Fibroblast of lung (primary cell): ENCODE results near the gene APOB. TPM values are rescaled to one million over a fixed set of nuclear protein-coding genes. Genes with fewer than 3 reads are reported as not detected.

Source experiments
- DNase-seq, 2 donors: peaks; one replicate each; pipeline versions ENCODE4 v3.0.0 to v3.0.0-alpha.2; 2010; ENCODE audit warnings: low read depth in 2 of 2
- H2AFZ ChIP-seq: 2 replicates; pipeline ENCODE4 v1.5.1; 2012; ENCODE audit warnings: low read length, control low read depth, inconsistent platforms
- H3K27ac ChIP-seq: 2 replicates; pipeline ENCODE4 v1.5.1; 2011; ENCODE audit warnings: low read length, control low read depth; ENCODE audit not compliant: insufficient read depth
- H3K27me3 ChIP-seq: 2 replicates; pipeline ENCODE4 v1.5.1; 2011; ENCODE audit warnings: mild to moderate bottlenecking, low read length; ENCODE audit not compliant: control insufficient read depth, insufficient read depth
- H3K36me3 ChIP-seq: 2 replicates; pipeline ENCODE4 v1.5.1; 2011; ENCODE audit warnings: low read length; ENCODE audit not compliant: control insufficient read depth, insufficient read depth
- H3K4me1 ChIP-seq: 2 replicates; pipeline ENCODE4 v1.5.1; 2011; ENCODE audit warnings: low read length; ENCODE audit not compliant: control insufficient read depth, insufficient read depth; ENCODE audit errors: extremely low read depth
- H3K4me2 ChIP-seq: 2 replicates; pipeline ENCODE4 v1.5.1; 2011; ENCODE audit warnings: low read length, control low read depth; ENCODE audit not compliant: insufficient read depth; ENCODE audit errors: extremely low read depth
- H3K4me3 ChIP-seq, 4 experiments: fragments of 200-600 bp in 1 of 4; sonication (generic) in 1 of 4; replicated peaks in 1 of 4; 2 replicates each; pipeline ENCODE4 v1.5.1; 2011 to 2016; ENCODE audit warnings: low read length in 4 of 4, low read depth in 3 of 4, mild to moderate bottlenecking in 3 of 4, control low read depth in 2 of 4, inconsistent platforms in 1 of 4, mixed read lengths in 1 of 4; ENCODE audit not compliant: insufficient read depth in 1 of 4; ENCODE audit errors: control extremely low read depth in 1 of 4
- H3K79me2 ChIP-seq: 2 replicates; pipeline ENCODE4 v1.5.1; 2012; ENCODE audit warnings: mild to moderate bottlenecking, low read length, inconsistent platforms; ENCODE audit not compliant: control insufficient read depth, insufficient read depth
- H3K9ac ChIP-seq: 2 replicates; pipeline ENCODE4 v1.5.1; 2011; ENCODE audit warnings: mild to moderate bottlenecking, low read length, control low read depth; ENCODE audit not compliant: insufficient read depth
- H3K9me3 ChIP-seq: 2 replicates; pipeline ENCODE4 v1.5.1; 2012; ENCODE audit warnings: low read depth, low read length; ENCODE audit not compliant: control insufficient read depth, insufficient read depth
- H4K20me1 ChIP-seq: 2 replicates; pipeline ENCODE4 v1.5.1; 2011; ENCODE audit warnings: low read length; ENCODE audit not compliant: control insufficient read depth, insufficient read depth; ENCODE audit errors: extremely low read depth
- CTCF ChIP-seq, 2 donors: IDR thresholded peaks in 1 of 2; conservative IDR thresholded peaks in 1 of 2; 1 replicate in 1 of 2; 2 replicates in 1 of 2; pipeline ENCODE4 v1.5.1; 2011 to 2012; ENCODE audit warnings: low read length in 2 of 2, control low read depth in 1 of 2, inconsistent platforms in 1 of 2, low read depth in 1 of 2, mild to moderate bottlenecking in 1 of 2
- EZH2 ChIP-seq: IDR thresholded peaks from 2 replicates; pipeline ENCODE4 v1.5.1; 2012; ENCODE audit warnings: low read length, control low read depth, mild to moderate bottlenecking; ENCODE audit errors: missing control alignments
- polyA plus RNA-seq, 2 donors: library from polyadenylated mRNA; depleted of rRNA in 1 of 2; stranded (reverse) in 1 of 2; unstranded in 1 of 2; fragments of >200 nt; gene quantifications; 2 replicates each; pipeline ENCODE4 v1.2.1, GENCODE V29; 2011 to 2012; ENCODE audit warnings: missing spikeins in 1 of 2
- total RNA-seq: library from RNA; depleted of rRNA; stranded (reverse); fragments of >200 nt; gene quantifications from 2 replicates; pipeline ENCODE4 v1.2.1, GENCODE V29; 2014

Gene APOB
- total and polyA plus RNA-seq, 2 donors (not counting 1 experiment from before 2014, with no cell fraction given) = under 0.01 TPM; not detected in 1

GRCh38 chr2:21015281-21015645 is 28.6 kb downstream of the APOB start:
- no peak overlapping the region for H3K9ac ChIP-seq
- no peak overlapping the region for H2AFZ ChIP-seq
- H3K9me3 ChIP-seq = no peaks in the 10 kb centered on the region
- no peaks in the 10 kb centered on the region for H3K36me3 ChIP-seq
- no peaks in the 10 kb centered on the region for H3K79me2 ChIP-seq
- no peak for DNase-seq
- no peaks in the 10 kb centered on the region for H4K20me1 ChIP-seq
- no peak overlapping the region for H3K4me2 ChIP-seq
- no peak overlapping the region for H3K27ac ChIP-seq
- TF ChIP-seq CTCF (conservative IDR thresholded peaks at IDR 0.05 in 1 of 2, IDR thresholded peaks at IDR 0.05 in 1 of 2; ENCODE audit: low read depth in 1 of 2, low read length in 2 of 2) (no peak), EZH2 (no peak)
- H3K27me3 ChIP-seq = no peaks in the 10 kb centered on the region
- no peaks in the 10 kb centered on the region for H3K4me1 ChIP-seq
- H3K4me3 ChIP-seq = no peak overlapping the region

- H3K4me2 ChIP-seq = no peak overlapping the region
These were observed 29.3 kb downstream of the APOB start for GRCh38 chr2:21014364-21015280.

More at GRCh38 chr2:21014364-21015280, 29.3 kb downstream of the APOB start:
- H4K20me1 ChIP-seq = no peaks in the 10 kb centered on the region
- no peaks in the 10 kb centered on the region for H3K9me3 ChIP-seq
- H3K4me3 ChIP-seq = no peak overlapping the region
- H3K36me3 ChIP-seq = no peaks in the 10 kb centered on the region
- TF ChIP-seq CTCF (conservative IDR thresholded peaks at IDR 0.05 in 1 of 2, IDR thresholded peaks at IDR 0.05 in 1 of 2; ENCODE audit: low read depth in 1 of 2, low read length in 2 of 2) (no peak), EZH2 (no peak)
- H3K4me1 ChIP-seq = no peaks in the 10 kb centered on the region
- no peak overlapping the region for H2AFZ ChIP-seq
- DNase-seq = no peak
- no peak overlapping the region for H3K27ac ChIP-seq
- no peaks in the 10 kb centered on the region for H3K79me2 ChIP-seq
- no peaks in the 10 kb centered on the region for H3K27me3 ChIP-seq
- H3K9ac ChIP-seq = no peak overlapping the region
